H4 (cell line): ENCODE data around the gene NR3C2. TPM values are rescaled to one million over a fixed set of nuclear protein-coding genes. Genes with fewer than 3 reads are reported as not detected.
"Not testable (repeated sequence)": the region's sequence is repeated elsewhere in the genome, so short reads cannot be mapped to it uniquely, and the experiment has no call there.

Experiments used
- DNase-seq: peaks from one replicate; pipeline ENCODE4 v3.0.0-alpha.2; 2015; ENCODE audit warnings: low spot score
- total RNA-seq: library from RNA; depleted of rRNA; stranded (reverse); fragments of >200 nt; shearing (Covaris generic); gene quantifications from 2 replicates; pipeline ENCODE4 v1.2.3, GENCODE V29; 2014

Gene NR3C2
- total RNA-seq, 1 experiment from 2014 or later, result 1.9 TPM

GRCh38 chr4:148112231-148112982 lies 329.8 kb downstream of the NR3C2 start:
- DNase-seq, result peak; percentile 46

- no peak for DNase-seq
These were observed 332.0 kb downstream of the NR3C2 start for GRCh38 chr4:148110169-148110568.

- DNase-seq, result no peak
These were observed 333.0 kb downstream of the NR3C2 start for GRCh38 chr4:148109216-148109615.

GRCh38 chr4:148108766-148109165 lies 333.4 kb downstream of the NR3C2 start:
- no peak for DNase-seq

GRCh38 chr4:148103597-148104355 lies 338.4 kb downstream of the NR3C2 start:
- DNase-seq, result no peak

- no peak for DNase-seq
These were observed 340.4 kb downstream of the NR3C2 start for GRCh38 chr4:148101790-148102189.

- no peak for DNase-seq
These were observed 341.0 kb downstream of the NR3C2 start for GRCh38 chr4:148101235-148101634.

GRCh38 chr4:148097801-148098200 lies 344.4 kb downstream of the NR3C2 start:
- DNase-seq, result no peak

GRCh38 chr4:148095346-148095923 lies 346.8 kb downstream of the NR3C2 start:
- DNase-seq, result no peak

- no peak for DNase-seq
These were observed 348.1 kb downstream of the NR3C2 start for GRCh38 chr4:148094149-148094548.

- no peak for DNase-seq
These were observed 349.1 kb downstream of the NR3C2 start for GRCh38 chr4:148093065-148093464.

- no peak for DNase-seq
These were observed 349.7 kb downstream of the NR3C2 start for GRCh38 chr4:148092316-148093014.

- no peak for DNase-seq
These were observed 350.3 kb downstream of the NR3C2 start for GRCh38 chr4:148091896-148092295.

GRCh38 chr4:148090503-148091476 lies 351.4 kb downstream of the NR3C2 start:
- DNase-seq, result no peak

GRCh38 chr4:148090029-148090428 lies 352.2 kb downstream of the NR3C2 start:
- no peak for DNase-seq

GRCh38 chr4:148089624-148090023 lies 352.6 kb downstream of the NR3C2 start:
- DNase-seq, result no peak

- DNase-seq, result not testable (repeated sequence)
These were observed 359.1 kb downstream of the NR3C2 start for GRCh38 chr4:148083073-148083472.

GRCh38 chr4:148081745-148082144 lies 360.5 kb downstream of the NR3C2 start:
- no peak for DNase-seq

- DNase-seq, result no peak
These were observed 360.9 kb downstream of the NR3C2 start for GRCh38 chr4:148081267-148081666.

- no peak for DNase-seq
These were observed 362.3 kb downstream of the NR3C2 start for GRCh38 chr4:148079961-148080360.

GRCh38 chr4:148078061-148078460 lies 364.2 kb downstream of the NR3C2 start:
- DNase-seq, result no peak
